ENCODE measurements around the gene RNF26. TPM values are rescaled to one million over a fixed set of nuclear protein-coding genes. Genes with fewer than 3 reads are reported as not detected.

The RNF26 gene
- total RNA-seq, 2 experiments from 2014 or later, result 38.7 to 42.1 TPM

GRCh38 chr11:119374632-119375336, 40.5 kb downstream of the RNF26 start:
- H3K27ac Mint-ChIP-seq, result no peak overlapping the region
- no peaks in the 10 kb centered on the region for H3K27me3 Mint-ChIP-seq
- H3K36me3 Mint-ChIP-seq, result no peaks in the 10 kb centered on the region
- ATAC-seq (no peak), DNase-seq (no peak)
- peaks cover 26% of the 10 kb centered on the region for H3K4me1 Mint-ChIP-seq
- CTCF ChIA-PET, result interaction anchor here (1.0 to 18.1 kb wide), 8 partner anchors 9 to 100 kb away, joined by 3 to 318 read pairs (median 12); partner anchors contain the start of gene C1QTNF5
- H3K9me3 Mint-ChIP-seq (ENCODE audit: low read depth), result no peaks in the 10 kb centered on the region
- no peak overlapping the region for H3K4me3 Mint-ChIP-seq

GRCh38 chr11:119375337-119376196, 41.2 kb downstream of the RNF26 start:
- H3K4me3 Mint-ChIP-seq, result no peak overlapping the region
- H3K27me3 Mint-ChIP-seq, result peaks cover 2% of the 10 kb centered on the region
- CTCF ChIA-PET, result interaction anchor here (1.0 to 18.1 kb wide), 8 partner anchors 8 to 99 kb away, joined by 3 to 318 read pairs (median 12); partner anchors contain the start of gene C1QTNF5
- no peaks in the 10 kb centered on the region for H3K36me3 Mint-ChIP-seq
- no peaks in the 10 kb centered on the region for H3K9me3 Mint-ChIP-seq (ENCODE audit: low read depth)
- H3K4me1 Mint-ChIP-seq, result peaks cover 18% of the 10 kb centered on the region
- no peak overlapping the region for H3K27ac Mint-ChIP-seq
- no peak for DNase-seq
- ATAC-seq, result no peak

GRCh38 chr11:119376197-119376847, 42.0 kb downstream of the RNF26 start:
- no peak overlapping the region for H3K27ac Mint-ChIP-seq
- H3K9me3 Mint-ChIP-seq (ENCODE audit: low read depth), result no peaks in the 10 kb centered on the region
- no peaks in the 10 kb centered on the region for H3K36me3 Mint-ChIP-seq
- DNase-seq (no peak), ATAC-seq (no peak)
- CTCF ChIA-PET, result interaction anchor here (1.0 to 18.1 kb wide), 6 partner anchors 11 to 98 kb away, joined by 3 to 318 read pairs (median 6); partner anchors contain the start of gene C1QTNF5
- H3K27me3 Mint-ChIP-seq, result peaks cover 7% of the 10 kb centered on the region
- peaks cover 22% of the 10 kb centered on the region for H3K4me1 Mint-ChIP-seq
- no peak overlapping the region for H3K4me3 Mint-ChIP-seq

GRCh38 chr11:119377112-119377901, 43.0 kb downstream of the RNF26 start:
- no peak overlapping the region for H3K27ac Mint-ChIP-seq
- peaks cover 7% of the 10 kb centered on the region for H3K27me3 Mint-ChIP-seq
- no peak for DNase-seq
- CTCF ChIA-PET, result interaction anchor here (1.0 to 18.1 kb wide), 5 partner anchors 10 to 97 kb away, joined by 4 to 318 read pairs (median 6); partner anchors contain the start of gene C1QTNF5
- no peaks in the 10 kb centered on the region for H3K36me3 Mint-ChIP-seq
- no peak for ATAC-seq
- no peaks in the 10 kb centered on the region for H3K9me3 Mint-ChIP-seq (ENCODE audit: low read depth)
- H3K4me3 Mint-ChIP-seq, result no peak overlapping the region
- peaks cover 23% of the 10 kb centered on the region for H3K4me1 Mint-ChIP-seq

- ATAC-seq, result no peak
- Mint-ChIP-seq H3K9me3 (ENCODE audit: low read depth) (no peaks in the 10 kb centered on the region), H3K4me1 (peaks cover 20% of the 10 kb centered on the region), H3K36me3 (no peaks in the 10 kb centered on the region), H3K4me3 (no peak overlapping the region), H3K27ac (no peak overlapping the region), H3K27me3 (peaks cover 7% of the 10 kb centered on the region)
- CTCF ChIA-PET, result interaction anchor here (0.7 to 18.1 kb wide), 5 partner anchors 9 to 96 kb away, joined by 4 to 318 read pairs (median 32); partner anchors contain the start of gene C1QTNF5
- no peak for DNase-seq
Measured at GRCh38 chr11:119377961-119378667, 43.8 kb downstream of the RNF26 start.

GRCh38 chr11:119378851-119379465, 44.6 kb downstream of the RNF26 start:
- H3K4me1 Mint-ChIP-seq, result peaks cover 12% of the 10 kb centered on the region
- no peaks in the 10 kb centered on the region for H3K36me3 Mint-ChIP-seq
- peaks cover 7% of the 10 kb centered on the region for H3K27me3 Mint-ChIP-seq
- ATAC-seq, result no peak
- H3K4me3 Mint-ChIP-seq, result no peak overlapping the region
- no peak overlapping the region for H3K27ac Mint-ChIP-seq
- no peak for DNase-seq
- no peaks in the 10 kb centered on the region for H3K9me3 Mint-ChIP-seq (ENCODE audit: low read depth)
- CTCF ChIA-PET, result interaction anchor here (1.0 to 18.1 kb wide), 5 partner anchors 9 to 95 kb away, joined by 3 to 318 read pairs (median 32); partner anchors contain the start of gene C1QTNF5

GRCh38 chr11:119380160-119380826, 46.0 kb downstream of the RNF26 start:
- Mint-ChIP-seq H3K36me3 (no peaks in the 10 kb centered on the region), H3K9me3 (ENCODE audit: low read depth) (no peaks in the 10 kb centered on the region), H3K4me3 (no peak overlapping the region), H3K27ac (no peak overlapping the region), H3K4me1 (peaks cover 9% of the 10 kb centered on the region), H3K27me3 (peaks cover 7% of the 10 kb centered on the region)
- no peak for DNase-seq
- CTCF ChIA-PET, result interaction anchor here (0.7 to 18.1 kb wide), 9 partner anchors 10 to 220 kb away, joined by 3 to 318 read pairs (median 13); partner anchors contain the start of gene C1QTNF5
- ATAC-seq, result no peak

GRCh38 chr11:119380827-119381180, 46.5 kb downstream of the RNF26 start:
- peaks cover 7% of the 10 kb centered on the region for H3K27me3 Mint-ChIP-seq
- CTCF ChIA-PET, result interaction anchor here (0.7 to 18.1 kb wide), 14 partner anchors 8 to 94 kb away, joined by 3 to 318 read pairs (median 4); no protein-coding TSS in a partner anchor
- H3K36me3 Mint-ChIP-seq, result no peaks in the 10 kb centered on the region
- ATAC-seq (no peak), DNase-seq (no peak)
- peaks cover 9% of the 10 kb centered on the region for H3K4me1 Mint-ChIP-seq
- no peaks in the 10 kb centered on the region for H3K9me3 Mint-ChIP-seq (ENCODE audit: low read depth)
- no peak overlapping the region for H3K27ac Mint-ChIP-seq
- H3K4me3 Mint-ChIP-seq, result no peak overlapping the region

- CTCF ChIA-PET, result interaction anchor here (0.7 to 18.1 kb wide), 15 partner anchors 8 to 273 kb away, joined by 3 to 318 read pairs (median 4); no protein-coding TSS in a partner anchor
- Mint-ChIP-seq H3K4me1 (peaks cover 9% of the 10 kb centered on the region), H3K4me3 (no peak within 1 kb of the TSS), H3K36me3 (no peaks in the 10 kb centered on the region), H3K27me3 (peaks cover 7% of the 10 kb centered on the region), H3K27ac (no peak within 1 kb of the TSS), H3K9me3 (ENCODE audit: low read depth) (no peaks in the 10 kb centered on the region)
- peak; percentile 98 for ATAC-seq
- peak; percentile 96 for DNase-seq
Measured at GRCh38 chr11:119381181-119381988, 47.1 kb downstream of the RNF26 start, which contains the start of gene USP2. Gene USP2 (minus strand): TSS chr11:119381690. CDS start chr11:119373480, 8,210 bp downstream.

GRCh38 chr11:119382101-119382500, 47.8 kb downstream of the RNF26 start:
- H3K4me3 Mint-ChIP-seq, result no peak overlapping the region

More at GRCh38 chr11:119382101-119382500, 47.8 kb downstream of the RNF26 start:
- ATAC-seq (no peak), DNase-seq (no peak)
- no peaks in the 10 kb centered on the region for H3K9me3 Mint-ChIP-seq (ENCODE audit: low read depth)
- CTCF ChIA-PET, result interaction anchor here (1.2 to 18.1 kb wide), 7 partner anchors 8 to 274 kb away, joined by 3 to 318 read pairs (median 16); no protein-coding TSS in a partner anchor
- peaks cover 7% of the 10 kb centered on the region for H3K27me3 Mint-ChIP-seq
- H3K4me1 Mint-ChIP-seq, result peaks cover 9% of the 10 kb centered on the region
- H3K27ac Mint-ChIP-seq, result no peak overlapping the region
- H3K36me3 Mint-ChIP-seq, result no peaks in the 10 kb centered on the region

All from activated CD8-positive, alpha-beta memory T cell treated with anti-CD3 and anti-CD28 coated beads, Interleukin-2, amount 10 ng/mL, durations not matched to agents 7 days and 5 days (primary cell).